Esophagus muscularis mucosa (tissue), 4 donors: ENCODE results near the gene SLC25A1.

Experiments
- CTCF ChIP-seq, 3 experiments: fragments of 200-600 bp in 2 of 3; fragments of 450-650 bp in 1 of 3; sonication (generic) in 2 of 3; IDR thresholded peaks; one replicate each; pipeline ENCODE4 v1.5.1; 2017 to 2019; ENCODE audit warnings: antibody characterized with exemption in 3 of 3, mild to moderate bottlenecking in 2 of 3, moderate library complexity in 1 of 3
- EP300 ChIP-seq: sonication (generic); formaldehyde crosslinking; IDR thresholded peaks from one replicate; pipeline ENCODE4 v1.6.1; 2017; ENCODE audit warnings: antibody characterized with exemption
- POLR2A ChIP-seq: fragments of 450-650 bp; IDR thresholded peaks from one replicate; pipeline ENCODE4 v1.6.1; 2017; ENCODE audit warnings: antibody characterized with exemption, moderate library complexity, mild to moderate bottlenecking, low read depth
- POLR2AphosphoS5 ChIP-seq, 2 donors: sonication (generic); formaldehyde crosslinking; IDR thresholded peaks; one replicate each; pipeline ENCODE4 v1.6.1; 2017; ENCODE audit warnings: antibody characterized with exemption in 2 of 2

GRCh38 chr22:19180740-19181410, 2.3 kb upstream of the SLC25A1 start:
- TF ChIP-seq CTCF (IDR thresholded peaks at IDR 0.05) (no peak), POLR2A (no peak), EP300 (no peak), POLR2AphosphoS5 (IDR thresholded peaks at IDR 0.05) (no peak)
